GM12878 (cell line): ENCODE measurements around the gene CFAP92. TPM values are rescaled to one million over a fixed set of nuclear protein-coding genes. Genes with fewer than 3 reads are reported as not detected.

Source experiments
- ATAC-seq: fragments of 200-7000 bp; cut with Tn5 transposase; 3 replicates; pipeline ENCODE4 v1.9.1; 2020; ENCODE audit warnings: mild to moderate bottlenecking, moderate library complexity
- BruUV-seq: library from RNA; stranded (reverse); fragments of 400-500 nt; replicated peaks from 2 replicates; lab custom pipeline; 2021; lab: Mats Ljungman, UMichigan
- CTCF ChIA-PET: fragments of 300-600 bp; sonication (Branson Sonifier 250); formaldehyde crosslinking; extraction: SDS; loops from one replicate; lab custom pipeline; 2021; ENCODE audit warnings: inconsistent platforms; lab: Yijun Ruan, JAX
- POLR2A ChIA-PET: fragments of 350-600 bp; formaldehyde crosslinking; extraction: SDS; loops from one replicate; lab custom pipeline; 2021; ENCODE audit warnings: inconsistent platforms; lab: Charles Lee
- RAD21 ChIA-PET: fragments of 300-600 bp; sonication (Branson Sonifier 250); formaldehyde crosslinking; loops from one replicate; lab custom pipeline; 2023; ENCODE audit warnings: antibody characterized with exemption; ENCODE audit not compliant: unreplicated experiment; lab: Charles Lee
- SMC1A ChIA-PET: fragments of 300-600 bp; sonication (Branson Sonifier 250); formaldehyde crosslinking; loops from one replicate; lab custom pipeline; 2023; ENCODE audit not compliant: unreplicated experiment, uncharacterized antibody; lab: Charles Lee
- DNase-seq: peaks from one replicate; pipeline ENCODE4 v3.0.0-alpha.2; 2011; ENCODE audit warnings: low read depth, low spot score
- FAIRE-seq: peaks from 3 replicates; lab custom pipeline; 2011; peaks lifted over from hg19 to GRCh38; lab: Jason Lieb, UNC
- H2AFZ ChIP-seq: 2 replicates; pipeline ENCODE4 v1.6.0; 2011; ENCODE audit warnings: low read depth, low read length, control low read depth; ENCODE audit not compliant: control insufficient read depth
- H3K27ac ChIP-seq: 2 replicates; pipeline ENCODE4 v1.5.1; 2011; ENCODE audit warnings: control low read depth; ENCODE audit not compliant: control insufficient read depth, insufficient read depth
- H3K27me3 ChIP-seq, 2 experiments: replicated peaks in 1 of 2; 2 replicates each; pipeline versions ENCODE4 v1.6.0 to v1.6.1; 2011; ENCODE audit warnings: low read length in 1 of 2; ENCODE audit not compliant: control insufficient read depth in 2 of 2, insufficient read depth in 2 of 2
- H3K36me3 ChIP-seq, 2 experiments: 2 replicates each; pipeline ENCODE4 v1.5.1; 2011; ENCODE audit warnings: low read length in 1 of 2; ENCODE audit not compliant: control insufficient read depth in 2 of 2, insufficient read depth in 2 of 2
- H3K4me1 ChIP-seq: 2 replicates; pipeline ENCODE4 v1.6.1; 2011; ENCODE audit warnings: mild to moderate bottlenecking, low read length, moderate library complexity, mixed read lengths; ENCODE audit not compliant: control insufficient read depth, insufficient read depth
- H3K4me2 ChIP-seq: 2 replicates; pipeline ENCODE4 v1.6.0; 2011; ENCODE audit warnings: control low read depth; ENCODE audit not compliant: control insufficient read depth, insufficient read depth
- H3K4me3 ChIP-seq: fragments of 200-600 bp; sonication (generic); 2 replicates; pipeline ENCODE4 v1.5.1; 2016
- H3K79me2 ChIP-seq: 2 replicates; pipeline ENCODE4 v1.6.0; 2011; ENCODE audit warnings: low read length; ENCODE audit not compliant: control insufficient read depth, insufficient read depth
- H3K9ac ChIP-seq: 2 replicates; pipeline ENCODE4 v1.8.0; 2011; ENCODE audit warnings: low read length, control low read depth, mixed read lengths; ENCODE audit not compliant: control insufficient read depth, insufficient read depth
- H3K9me3 ChIP-seq: replicated peaks from 3 replicates; pipeline ENCODE4 v1.5.1; 2011; ENCODE audit warnings: mild to moderate bottlenecking, low read length; ENCODE audit not compliant: control insufficient read depth, insufficient read depth
- H4K20me1 ChIP-seq: 2 replicates; pipeline ENCODE4 v1.6.0; 2011; ENCODE audit not compliant: control insufficient read depth, insufficient read depth
- CTCF ChIP-seq, 3 experiments: IDR thresholded peaks in 2 of 3; conservative IDR thresholded peaks in 1 of 3; 2 replicates each; pipeline ENCODE4 v1.5.1; 2011; ENCODE audit warnings: low read depth in 3 of 3, low read length in 3 of 3, mild to moderate bottlenecking in 3 of 3, control low read depth in 2 of 3, moderate library complexity in 2 of 3, inconsistent platforms in 1 of 3, mixed read lengths in 1 of 3; ENCODE audit not compliant: control insufficient read depth in 2 of 3, insufficient read depth in 1 of 3; ENCODE audit errors: extremely low read depth in 1 of 3
- EGR1 ChIP-seq, 2 experiments: IDR thresholded peaks; 1 replicate in 1 of 2; 2 replicates in 1 of 2; pipeline ENCODE4 v1.6.1; 2011 to 2012; ENCODE audit warnings: low read depth in 2 of 2, low read length in 2 of 2, borderline replicate concordance in 1 of 2, mild to moderate bottlenecking in 1 of 2, moderate library complexity in 1 of 2
- MEF2B ChIP-seq: fragments of 450-650 bp; IDR thresholded peaks from 2 replicates; pipeline ENCODE4 v1.6.1; 2018; ENCODE audit warnings: mild to moderate bottlenecking, moderate library complexity; ENCODE audit not compliant: partially characterized antibody, poor library complexity, severe bottlenecking
- MYC ChIP-seq: IDR thresholded peaks from 2 replicates; pipeline ENCODE4 v1.6.1; 2011; ENCODE audit warnings: mild to moderate bottlenecking, low read length, moderate library complexity, inconsistent platforms; ENCODE audit not compliant: insufficient read depth, insufficient replicate concordance, insufficient read length, severe bottlenecking
- RELA ChIP-seq: fragments of 450-650 bp; IDR thresholded peaks from 2 replicates; pipeline ENCODE4 v1.8.0; 2014; ENCODE audit warnings: borderline replicate concordance; ENCODE audit not compliant: partially characterized antibody
- RELB ChIP-seq: fragments of 450-650 bp; IDR thresholded peaks from 2 replicates; pipeline ENCODE4 v1.6.1; 2017; ENCODE audit warnings: low read depth, mild to moderate bottlenecking, moderate library complexity
- SREBF1 ChIP-seq: IDR thresholded peaks from 2 replicates; pipeline ENCODE4 v1.6.1; 2012; ENCODE audit warnings: mild to moderate bottlenecking, low read length
- SUPT20H ChIP-seq: IDR thresholded peaks from 2 replicates; pipeline ENCODE4 v1.6.1; 2011; ENCODE audit warnings: low read depth, mild to moderate bottlenecking, low read length, moderate library complexity, borderline replicate concordance; ENCODE audit not compliant: control insufficient read depth
- WRNIP1 ChIP-seq: IDR thresholded peaks from 2 replicates; pipeline ENCODE4 v1.6.1; 2011; ENCODE audit warnings: low read depth, low read length, improper control_type of control experiment, borderline replicate concordance
- YY1 ChIP-seq: IDR thresholded peaks from 2 replicates; pipeline ENCODE4 v1.6.1; 2011; ENCODE audit warnings: low read depth, mild to moderate bottlenecking, low read length
- ZNF592 ChIP-seq: fragments of 450-650 bp; IDR thresholded peaks from 2 replicates; pipeline ENCODE4 v1.6.1; 2017; ENCODE audit warnings: mild to moderate bottlenecking, moderate library complexity
- WGBS: methylation state at CpG from one replicate; pipeline ENCODE4 v1.1.6; 2016; ENCODE audit warnings: low lambda C conversion rate; ENCODE audit not compliant: insufficient replicate concordance, insufficient coverage; ENCODE audit errors: missing lambda C conversion rate; 5-methylcytosine and 5-hydroxymethylcytosine counted together
- in situ Hi-C: fragments of 300-500 bp; cut with MboI; formaldehyde crosslinking; loops from 9 replicates; pipeline ENCODE4 v1.14.3; 2018; ENCODE audit warnings: mixed read lengths
- intact Hi-C: fragments of 100-400 bp; cut with micrococcal nuclease; formaldehyde crosslinking; loops from one replicate; pipeline ENCODE4 v1.14.2; 2022; ENCODE audit not compliant: unreplicated experiment
- polyA plus RNA-seq, 11 experiments: library from polyadenylated mRNA; depleted of rRNA in 4 of 11; unstranded in 6 of 11; stranded (reverse) in 5 of 11; fragments of >200 nt; fragmentation: Nextera tagmentation in 4 of 11; fragmentation: Illumina TruSeq in 1 of 11; extraction: Ambion mirVana in 4 of 11; extraction: Trizol in 1 of 11; gene quantifications; 1 replicate in 1 of 11; 2 replicates in 10 of 11; pipeline versions ENCODE4 v1.2.1 to v1.2.3, GENCODE V29; 2011 to 2016; ENCODE audit warnings: inconsistent platforms in 2 of 11, missing spikeins in 2 of 11, low read depth in 1 of 11
- total RNA-seq, 4 experiments: library from RNA; depleted of rRNA in 3 of 4; stranded (reverse); fragments of >200 nt in 3 of 4; fragmentation: Illumina TruSeq in 1 of 4; extraction: Trizol in 1 of 4; gene quantifications; 2 replicates each; pipeline versions ENCODE4 v1.2.1 to v1.2.3, GENCODE V29; 2013 to 2021
- TF ChIP-seq, protein P1 (sequence below): IDR thresholded peaks from 2 replicates; pipeline ENCODE4 v1.6.1; 2011; ENCODE audit warnings: low read depth, mild to moderate bottlenecking, low read length, moderate library complexity, borderline replicate concordance; ENCODE audit errors: extremely low read depth

CFAP92 gene
- total and polyA plus RNA-seq, 10 of the 15 experiments (the other 5 are each of a cell fraction or from before 2014, with no cell fraction given) = 0.05 to 0.52 (median 0.14) TPM; not detected in 7

DNA sequence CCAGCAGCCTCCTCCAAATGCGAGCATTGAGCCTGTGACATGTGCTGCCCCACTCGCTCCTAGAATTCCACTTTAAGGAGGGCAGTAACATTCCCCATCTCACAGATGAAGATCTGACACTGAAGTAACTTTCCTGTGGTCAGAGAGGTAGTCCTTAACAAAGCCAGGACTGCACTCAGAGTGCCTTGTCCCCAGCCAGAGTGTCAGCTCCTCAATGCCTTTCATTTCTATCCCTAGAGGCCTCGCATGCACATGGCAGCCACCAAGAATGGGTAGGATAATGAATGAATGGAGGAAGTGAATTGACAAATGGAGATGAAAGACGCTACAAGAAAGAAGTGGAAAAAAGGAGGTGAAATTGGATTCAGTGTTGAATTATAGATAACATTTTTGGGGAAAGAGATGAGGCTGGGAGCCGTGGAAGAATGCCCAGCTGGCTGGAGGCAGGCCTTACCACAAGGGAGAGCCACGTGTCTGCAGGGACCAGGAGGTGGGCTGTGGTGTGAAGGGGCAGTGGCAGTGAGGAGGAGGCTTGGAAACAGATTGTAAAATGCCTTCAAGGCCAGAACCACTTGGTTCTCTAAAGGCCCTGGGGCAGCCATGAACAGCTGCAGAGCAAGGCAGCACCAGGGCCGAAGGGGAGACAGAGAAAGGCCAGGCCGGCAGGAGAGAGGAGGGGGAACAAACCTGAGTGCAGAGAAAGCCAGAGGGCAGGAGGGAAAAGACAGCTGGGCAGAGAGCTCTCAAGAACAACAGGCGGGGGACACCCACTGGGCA lies 10.4 kb downstream of the CFAP92 start (continued):
- TF ChIP-seq CTCF (IDR thresholded peaks at IDR 0.05 in 2 of 3, conservative IDR thresholded peaks at IDR 0.05 in 1 of 3; ENCODE audit: control insufficient read depth in 2 of 3, extremely low read depth in 1 of 3, insufficient read depth in 1 of 3, low read depth in 3 of 3, low read length in 3 of 3) = no peak

DNA sequence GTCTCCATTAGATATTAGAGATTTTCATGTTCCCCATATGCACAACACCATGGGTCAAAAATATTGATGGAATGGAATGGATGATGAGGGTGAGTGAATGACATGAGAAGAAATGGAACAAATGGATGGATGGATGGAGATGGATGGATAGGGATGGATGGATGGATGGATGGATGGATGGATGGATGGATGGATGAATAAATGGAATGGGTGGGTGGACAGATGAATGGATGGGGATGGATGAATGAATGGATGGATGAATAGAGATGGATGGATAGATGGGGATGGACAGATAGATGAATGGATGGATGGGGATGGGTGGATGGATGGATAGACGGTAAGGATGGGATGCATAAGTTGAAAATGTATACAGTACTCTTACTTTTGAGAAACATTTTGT lies 18.6 kb downstream of the CFAP92 start:
- DNase-seq = no peak
- TF ChIP-seq SREBF1 (no peak), RELB (no peak), YY1 (no peak), EGR1 (IDR thresholded peaks at IDR 0.05; ENCODE audit: borderline replicate concordance in 1 of 2, low read depth in 2 of 2, low read length in 2 of 2) (no peak), WRNIP1 (no peak), MEF2B (no peak), ZNF592 (no peak), SUPT20H (no peak), RELA (no peak), MYC (no peak)
- TF ChIP-seq, protein P1, sequence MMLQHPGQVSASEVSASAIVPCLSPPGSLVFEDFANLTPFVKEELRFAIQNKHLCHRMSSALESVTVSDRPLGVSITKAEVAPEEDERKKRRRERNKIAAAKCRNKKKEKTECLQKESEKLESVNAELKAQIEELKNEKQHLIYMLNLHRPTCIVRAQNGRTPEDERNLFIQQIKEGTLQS = no peak

More for the DNA sequence above, 18.6 kb downstream of the CFAP92 start:
- FAIRE-seq (no peak), ATAC-seq (no peak)
- SMC1A ChIA-PET = no interaction called here
- in situ Hi-C loops = no loop called here
- peaks cover 0 to 1% of the 10 kb centered on the region in 2 experiments; a peak in 1 of 4 replicates for H3K27me3 ChIP-seq
- no peaks in the 10 kb centered on the region for H3K4me1 ChIP-seq
- H2AFZ ChIP-seq = no peak overlapping the region
- no peak overlapping the region for H3K9ac ChIP-seq
- POLR2A ChIA-PET = no interaction called here
- BruUV-seq = no TSS peak
- H3K79me2 ChIP-seq = no peaks in the 10 kb centered on the region
- intact Hi-C loops = no loop called here
- CTCF ChIA-PET = interaction anchor here (1.2 kb wide), 1 partner anchor 270 kb away, joined by 4 read pairs; no protein-coding TSS in a partner anchor
- no peaks in the 10 kb centered on the region for H4K20me1 ChIP-seq
- H3K27ac ChIP-seq = no peak overlapping the region
- H3K36me3 ChIP-seq = no peaks in the 10 kb centered on the region
- 58% methylated on average over 1 of the region's 1 CpG for WGBS
- no peaks in the 10 kb centered on the region for H3K9me3 ChIP-seq
- H3K4me3 ChIP-seq = no peak overlapping the region
- RAD21 ChIA-PET = no interaction called here
- H3K4me2 ChIP-seq = no peak overlapping the region
